GM10847 (cell line): Measurements from ENCODE around the gene ID2.

Experiments
- POLR2A ChIP-seq: IDR thresholded peaks from 2 replicates; pipeline ENCODE4 v1.6.1; 2011; ENCODE audit not compliant: insufficient read length; ENCODE audit errors: extremely low read depth

Gene ID2

GRCh38 chr2:8674420-8675009 lies 7.3 kb upstream of the ID2 start:
- TF ChIP-seq POLR2A: no peak

- no peak for TF ChIP-seq POLR2A
These were observed 6.3 kb upstream of the ID2 start for GRCh38 chr2:8675543-8675942.

GRCh38 chr2:8676191-8676920 lies 5.5 kb upstream of the ID2 start:
- TF ChIP-seq POLR2A: no peak

GRCh38 chr2:8676921-8677645 lies 4.8 kb upstream of the ID2 start:
- TF ChIP-seq POLR2A: no peak

GRCh38 chr2:8677646-8678592 lies 3.9 kb upstream of the ID2 start:
- no peak for TF ChIP-seq POLR2A

- no peak for TF ChIP-seq POLR2A
These were observed 2.9 kb upstream of the ID2 start for GRCh38 chr2:8678731-8679566.

GRCh38 chr2:8679567-8679826 lies 2.4 kb upstream of the ID2 start:
- TF ChIP-seq POLR2A: no peak

GRCh38 chr2:8679827-8680731 lies 1.8 kb upstream of the ID2 start:
- TF ChIP-seq POLR2A: no peak

GRCh38 chr2:8680822-8681760 lies 765 bp upstream of the ID2 start:
- TF ChIP-seq POLR2A: no peak

- TF ChIP-seq POLR2A: no peak
These were observed 1.1 kb downstream of the ID2 start for GRCh38 chr2:8682719-8683667.

- TF ChIP-seq POLR2A: no peak
These were observed 2.7 kb downstream of the ID2 start for GRCh38 chr2:8684540-8684877.
